Testis (tissue), 2 donors: ENCODE measurements around the gene KRTAP10-1.

Source experiments
- POLR2A ChIP-seq: fragments of 450-650 bp; IDR thresholded peaks from one replicate; pipeline ENCODE4 v1.6.1; 2017; ENCODE audit warnings: antibody characterized with exemption, mild to moderate bottlenecking, moderate library complexity
- TF ChIP-seq, protein P1 (sequence below), 3 experiments: fragments of 450-650 bp in 2 of 3; fragments of 200-600 bp in 1 of 3; sonication (generic) in 1 of 3; IDR thresholded peaks; one replicate each; pipeline ENCODE4 v1.5.1; 2016 to 2019; ENCODE audit warnings: antibody characterized with exemption in 3 of 3, mild to moderate bottlenecking in 2 of 3, moderate library complexity in 1 of 3

- TF ChIP-seq, protein P1, sequence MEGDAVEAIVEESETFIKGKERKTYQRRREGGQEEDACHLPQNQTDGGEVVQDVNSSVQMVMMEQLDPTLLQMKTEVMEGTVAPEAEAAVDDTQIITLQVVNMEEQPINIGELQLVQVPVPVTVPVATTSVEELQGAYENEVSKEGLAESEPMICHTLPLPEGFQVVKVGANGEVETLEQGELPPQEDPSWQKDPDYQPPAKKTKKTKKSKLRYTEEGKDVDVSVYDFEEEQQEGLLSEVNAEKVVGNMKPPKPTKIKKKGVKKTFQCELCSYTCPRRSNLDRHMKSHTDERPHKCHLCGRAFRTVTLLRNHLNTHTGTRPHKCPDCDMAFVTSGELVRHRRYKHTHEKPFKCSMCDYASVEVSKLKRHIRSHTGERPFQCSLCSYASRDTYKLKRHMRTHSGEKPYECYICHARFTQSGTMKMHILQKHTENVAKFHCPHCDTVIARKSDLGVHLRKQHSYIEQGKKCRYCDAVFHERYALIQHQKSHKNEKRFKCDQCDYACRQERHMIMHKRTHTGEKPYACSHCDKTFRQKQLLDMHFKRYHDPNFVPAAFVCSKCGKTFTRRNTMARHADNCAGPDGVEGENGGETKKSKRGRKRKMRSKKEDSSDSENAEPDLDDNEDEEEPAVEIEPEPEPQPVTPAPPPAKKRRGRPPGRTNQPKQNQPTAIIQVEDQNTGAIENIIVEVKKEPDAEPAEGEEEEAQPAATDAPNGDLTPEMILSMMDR (IDR thresholded peaks at IDR 0.05): no peak
- no peak for TF ChIP-seq POLR2A
Observed at GRCh38 chr21:44523567-44524413, 16.2 kb downstream of the KRTAP10-1 start.
